HL-60 (cell line): ENCODE results near the gene APOD.
"Not testable (repeated sequence)": the region's sequence is repeated elsewhere in the genome, so short reads cannot be mapped to it uniquely, and the experiment has no call there.

Experiments
- DNase-seq, 2 experiments: peaks; one replicate each; pipeline ENCODE4 v3.0.0-alpha.2; 2010 to 2020; ENCODE audit warnings: low read depth in 1 of 2, low spot score in 1 of 2
- H3K27ac ChIP-seq: fragments of 250-450 bp; sonication (Bioruptor Pico); replicated peaks from 2 replicates; pipeline ENCODE4 v1.5.1; 2020; ENCODE audit warnings: mild to moderate bottlenecking, moderate library complexity
- H3K27me3 ChIP-seq: fragments of 250-450 bp; sonication (Bioruptor Pico); 2 replicates; pipeline ENCODE4 v1.5.1; 2021; ENCODE audit warnings: mild to moderate bottlenecking, moderate library complexity; ENCODE audit not compliant: insufficient read depth, poor library complexity, severe bottlenecking
- H3K4me3 ChIP-seq: replicated peaks from 2 replicates; pipeline ENCODE4 v1.5.1; 2011; ENCODE audit warnings: mild to moderate bottlenecking, control low read depth, low read length; ENCODE audit not compliant: insufficient read depth
- GABPA ChIP-seq: IDR thresholded peaks from 2 replicates; pipeline ENCODE4 v1.6.1; 2012; ENCODE audit warnings: low read depth
- POLR2AphosphoS5 ChIP-seq: IDR thresholded peaks from 2 replicates; pipeline ENCODE4 v1.6.1; 2012; ENCODE audit warnings: low read depth
- REST ChIP-seq: IDR thresholded peaks from 2 replicates; pipeline ENCODE4 v1.6.1; 2012; ENCODE audit warnings: low read depth; ENCODE audit not compliant: insufficient replicate concordance
- SPI1 ChIP-seq: IDR thresholded peaks from 2 replicates; pipeline ENCODE4 v1.6.1; 2012; ENCODE audit warnings: low read depth, mild to moderate bottlenecking, borderline replicate concordance
- TF ChIP-seq, protein P1 (sequence below): IDR thresholded peaks from one replicate; pipeline ENCODE4 v1.5.1; 2011; ENCODE audit warnings: low read length, control low read depth, inconsistent platforms; ENCODE audit not compliant: insufficient read depth

Gene APOD

DNA sequence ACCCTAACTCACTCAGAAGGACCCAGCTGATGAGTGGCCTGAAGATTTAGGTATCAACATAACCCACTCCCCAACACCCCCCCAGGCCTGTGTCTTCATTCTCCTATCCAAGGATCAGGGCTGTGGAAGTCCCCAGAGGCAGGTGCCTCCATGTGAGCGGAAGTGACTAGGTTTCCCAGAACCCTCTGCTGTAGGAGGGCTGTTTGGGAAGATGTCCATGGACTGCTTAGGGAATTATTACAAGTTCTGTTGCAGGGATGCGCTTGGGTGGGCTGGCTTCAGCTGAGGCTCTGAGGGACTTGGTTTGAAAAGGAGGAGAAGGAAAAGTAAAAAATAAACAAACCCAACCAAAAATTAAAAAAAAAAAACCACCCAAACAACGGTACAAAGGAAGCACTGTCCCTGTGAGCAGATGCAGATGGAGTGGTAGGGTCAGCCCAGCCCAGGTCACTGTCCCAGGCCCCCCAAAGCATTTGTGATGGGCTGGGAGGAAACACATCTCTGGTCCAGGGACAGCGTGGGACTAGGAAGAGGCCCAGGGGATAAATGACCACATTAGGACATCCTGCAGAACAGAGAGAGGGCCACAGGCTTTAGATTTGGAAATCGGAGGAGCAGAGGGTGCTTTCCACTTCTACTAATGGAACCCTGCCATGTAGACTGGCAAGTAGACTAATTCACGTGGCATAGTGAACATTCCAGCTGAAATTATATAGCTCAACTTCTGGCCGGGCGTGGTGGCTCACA is 12.2 kb upstream of the APOD start:
- Histone ChIP-seq H3K4me3 (no peak overlapping the region), H3K27ac (no peak overlapping the region), H3K27me3 (no peaks in the 10 kb centered on the region)
- TF ChIP-seq SPI1 = no peak
- no peak for TF ChIP-seq GABPA
- TF ChIP-seq, protein P1, sequence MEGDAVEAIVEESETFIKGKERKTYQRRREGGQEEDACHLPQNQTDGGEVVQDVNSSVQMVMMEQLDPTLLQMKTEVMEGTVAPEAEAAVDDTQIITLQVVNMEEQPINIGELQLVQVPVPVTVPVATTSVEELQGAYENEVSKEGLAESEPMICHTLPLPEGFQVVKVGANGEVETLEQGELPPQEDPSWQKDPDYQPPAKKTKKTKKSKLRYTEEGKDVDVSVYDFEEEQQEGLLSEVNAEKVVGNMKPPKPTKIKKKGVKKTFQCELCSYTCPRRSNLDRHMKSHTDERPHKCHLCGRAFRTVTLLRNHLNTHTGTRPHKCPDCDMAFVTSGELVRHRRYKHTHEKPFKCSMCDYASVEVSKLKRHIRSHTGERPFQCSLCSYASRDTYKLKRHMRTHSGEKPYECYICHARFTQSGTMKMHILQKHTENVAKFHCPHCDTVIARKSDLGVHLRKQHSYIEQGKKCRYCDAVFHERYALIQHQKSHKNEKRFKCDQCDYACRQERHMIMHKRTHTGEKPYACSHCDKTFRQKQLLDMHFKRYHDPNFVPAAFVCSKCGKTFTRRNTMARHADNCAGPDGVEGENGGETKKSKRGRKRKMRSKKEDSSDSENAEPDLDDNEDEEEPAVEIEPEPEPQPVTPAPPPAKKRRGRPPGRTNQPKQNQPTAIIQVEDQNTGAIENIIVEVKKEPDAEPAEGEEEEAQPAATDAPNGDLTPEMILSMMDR = no peak
- no peak for TF ChIP-seq POLR2AphosphoS5
- TF ChIP-seq REST = no peak
- no peak for DNase-seq

DNA sequence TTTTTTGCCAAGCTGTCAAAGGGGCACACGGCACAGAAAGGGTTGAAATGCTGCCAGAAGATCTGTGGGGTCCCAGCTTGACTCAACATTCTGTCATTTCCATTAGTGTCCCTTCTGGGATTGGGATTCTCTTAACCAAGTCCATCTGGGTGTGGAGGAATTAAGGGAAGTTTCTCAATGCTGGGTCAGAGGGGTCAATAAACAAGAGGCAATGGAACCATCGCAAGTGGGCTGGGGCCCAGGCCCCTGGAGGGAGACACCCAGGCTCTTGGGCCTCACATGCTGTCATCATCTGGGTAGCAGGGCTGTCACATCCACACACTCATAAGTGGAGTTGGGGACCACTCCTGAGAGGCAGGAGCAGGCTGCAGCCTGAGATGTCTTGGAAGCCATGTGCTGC is 8.1 kb upstream of the APOD start:
- TF ChIP-seq POLR2AphosphoS5 = no peak
- TF ChIP-seq REST = no peak
- no peak overlapping the region for H3K27ac ChIP-seq
- peaks cover 3% of the 10 kb centered on the region for H3K27me3 ChIP-seq
- no peak for DNase-seq
- no peak overlapping the region for H3K4me3 ChIP-seq

GRCh38 chr3:195591220-195591619 is 7.5 kb upstream of the APOD start:
- Histone ChIP-seq H3K27ac (no peak overlapping the region), H3K4me3 (no peak overlapping the region), H3K27me3 (peaks cover 3% of the 10 kb centered on the region)
- TF ChIP-seq, protein P1 = no peak
- TF ChIP-seq REST = no peak
- TF ChIP-seq POLR2AphosphoS5 = no peak
- TF ChIP-seq GABPA = no peak
- no peak for TF ChIP-seq SPI1
- DNase-seq = no peak

DNA sequence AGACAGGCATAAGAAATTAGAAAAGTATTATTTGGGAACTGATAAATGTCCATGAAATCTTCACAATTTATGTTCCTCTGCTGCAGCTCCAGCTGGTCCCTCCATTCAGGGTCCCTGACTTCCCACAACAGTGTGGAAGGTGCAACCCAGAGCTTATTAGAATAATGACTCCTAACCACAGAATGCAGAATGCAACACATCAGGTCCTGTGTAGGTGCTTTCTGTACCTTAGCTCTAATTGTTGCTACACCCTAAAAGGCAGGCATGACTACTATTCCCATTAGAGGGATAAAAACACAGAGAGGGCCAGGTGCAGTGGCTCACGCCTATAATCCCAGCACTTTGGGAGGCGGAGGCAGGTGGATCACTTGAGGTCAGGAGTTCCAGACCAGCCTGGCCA is 6.6 kb upstream of the APOD start:
- H3K27me3 ChIP-seq, H3K27ac ChIP-seq, DNase-seq, H3K4me3 ChIP-seq: not testable (repeated sequence)

DNA sequence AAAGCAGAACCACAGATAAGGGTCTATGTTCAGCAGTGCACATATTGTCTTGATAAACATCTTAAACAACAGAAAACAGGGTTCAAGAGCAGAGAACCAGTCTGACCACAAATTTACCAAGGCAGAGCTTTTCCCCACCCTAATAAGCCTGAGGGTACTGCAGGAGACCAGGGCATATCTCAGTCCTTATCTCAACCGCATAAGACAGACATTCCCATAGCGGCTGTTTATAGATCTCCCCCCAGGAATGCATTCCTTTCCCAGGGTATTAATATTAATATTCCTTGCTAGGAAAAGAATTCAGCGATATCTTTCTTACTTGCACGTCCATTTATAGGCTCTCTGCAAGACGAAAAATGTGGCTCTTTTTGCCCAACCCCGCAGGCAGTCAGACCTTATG is 6.1 kb upstream of the APOD start:
- DNase-seq, H3K27me3 ChIP-seq, H3K4me3 ChIP-seq, H3K27ac ChIP-seq: not testable (repeated sequence)
